Measurements from ENCODE around the gene CENPP.

CENPP gene

GRCh38 chr9:92292338-92293074 is 33.2 kb upstream of the CENPP start:
- H3K27ac ChIP-seq, result peak overlapping the region; percentile 78; the same call in 1 of the 2 replicates
- TF ChIP-seq CTCF (conservative IDR thresholded peaks at IDR 0.05), result no peak

GRCh38 chr9:92293075-92293354 is 32.7 kb upstream of the CENPP start:
- peak overlapping the region; percentile 78 for H3K27ac ChIP-seq
- no peak for TF ChIP-seq CTCF (conservative IDR thresholded peaks at IDR 0.05)

- peak within 1 kb of the TSS; percentile 78 for H3K27ac ChIP-seq
- TF ChIP-seq CTCF (conservative IDR thresholded peaks at IDR 0.05), result peak; percentile 27; the same call in 1 of the 2 replicates
Measured at GRCh38 chr9:92293452-92294296, 32.1 kb upstream of the CENPP start, which contains the start of gene IARS1. IARS1 (minus strand) TSS chr9:92293697; CDS start chr9:92289419, 4,278 bp downstream.

GRCh38 chr9:92294297-92294676 is 31.5 kb upstream of the CENPP start:
- peak overlapping the region; percentile 78 for H3K27ac ChIP-seq
- TF ChIP-seq CTCF (conservative IDR thresholded peaks at IDR 0.05), result no peak

- peak overlapping the region; percentile 78; the same call in 1 of the 2 replicates for H3K27ac ChIP-seq
- TF ChIP-seq CTCF (conservative IDR thresholded peaks at IDR 0.05), result no peak
Measured at GRCh38 chr9:92295240-92295790, 30.4 kb upstream of the CENPP start.

- H3K27ac ChIP-seq, result no peak overlapping the region
- no peak for TF ChIP-seq CTCF (conservative IDR thresholded peaks at IDR 0.05)
Measured at GRCh38 chr9:92295827-92296258, 29.9 kb upstream of the CENPP start.

- no peak for TF ChIP-seq CTCF (conservative IDR thresholded peaks at IDR 0.05)
- no peak overlapping the region for H3K27ac ChIP-seq
Measured at GRCh38 chr9:92297611-92298010, 28.1 kb upstream of the CENPP start.

Measured in VCaP (cell line).